ENCODE measurements around the gene CSTF2.

CSTF2 gene

DNA sequence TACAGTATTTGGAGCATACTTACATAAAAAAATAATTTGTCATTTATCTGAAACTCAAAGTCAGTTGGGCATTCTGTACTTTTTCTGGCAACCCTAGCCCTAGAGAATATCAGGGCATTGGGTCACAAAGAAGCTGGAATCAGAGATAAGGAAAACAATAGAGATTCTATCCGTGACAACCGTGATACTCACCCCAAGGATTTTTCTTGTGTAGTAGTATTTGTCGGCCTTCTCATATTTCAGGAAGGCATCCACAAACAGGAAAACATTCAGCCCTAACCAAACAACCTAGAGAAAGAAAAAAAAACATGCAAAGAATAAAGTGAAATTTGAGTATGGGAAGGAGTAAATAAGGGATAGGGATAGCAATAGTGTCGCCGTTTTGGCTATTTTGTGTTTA lies 50.3 kb downstream of the CSTF2 start:
- DNase-seq (ENCODE audit: low read depth in 1 of 2, low spot score in 1 of 2), result no peak

DNA sequence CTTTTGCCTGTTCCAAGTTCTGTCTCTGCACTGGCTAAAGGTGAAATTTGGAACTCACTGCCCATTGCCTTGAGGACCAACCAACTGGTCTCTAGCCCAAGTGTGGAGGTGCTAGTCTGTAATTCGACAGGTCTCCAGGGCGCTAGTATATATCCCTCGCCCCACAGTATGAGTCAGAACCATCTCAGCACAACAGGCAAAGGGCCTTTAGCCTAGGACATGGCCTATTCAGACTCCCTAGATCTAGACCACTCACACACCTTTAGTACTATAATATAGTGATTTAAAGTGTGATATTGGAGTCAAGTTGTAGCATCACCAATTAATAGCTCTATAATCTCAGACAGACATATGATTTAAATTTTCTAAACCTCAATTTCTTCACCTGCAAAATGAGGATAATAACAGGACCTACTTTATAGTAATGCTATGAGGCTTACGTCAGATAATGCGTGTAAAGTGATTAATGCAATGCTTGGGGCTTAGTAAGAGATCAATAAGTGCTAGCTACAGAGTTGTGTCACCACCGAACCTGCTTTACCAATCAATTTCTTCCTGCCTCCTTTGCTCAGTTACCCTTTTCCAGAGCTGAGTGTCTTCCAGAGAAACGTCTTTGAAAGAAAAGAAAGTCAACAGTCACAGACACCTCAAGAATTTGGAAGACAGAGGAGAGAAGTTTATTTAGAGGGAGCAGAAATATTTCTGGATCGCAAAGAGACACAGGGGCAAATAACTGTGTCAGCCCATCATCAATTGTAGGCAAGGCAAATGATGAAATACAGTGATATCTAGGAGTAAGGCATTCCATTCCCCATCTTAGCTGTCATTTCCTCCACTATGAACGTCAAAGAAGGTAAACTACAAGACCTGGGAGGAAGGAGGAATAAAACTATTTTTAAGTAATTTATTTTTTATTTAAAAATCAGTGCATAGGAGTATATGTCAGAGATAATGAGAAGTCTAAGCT lies 51.7 kb downstream of the CSTF2 start:
- no peak for DNase-seq (ENCODE audit: low read depth in 1 of 2, low spot score in 1 of 2)

DNA sequence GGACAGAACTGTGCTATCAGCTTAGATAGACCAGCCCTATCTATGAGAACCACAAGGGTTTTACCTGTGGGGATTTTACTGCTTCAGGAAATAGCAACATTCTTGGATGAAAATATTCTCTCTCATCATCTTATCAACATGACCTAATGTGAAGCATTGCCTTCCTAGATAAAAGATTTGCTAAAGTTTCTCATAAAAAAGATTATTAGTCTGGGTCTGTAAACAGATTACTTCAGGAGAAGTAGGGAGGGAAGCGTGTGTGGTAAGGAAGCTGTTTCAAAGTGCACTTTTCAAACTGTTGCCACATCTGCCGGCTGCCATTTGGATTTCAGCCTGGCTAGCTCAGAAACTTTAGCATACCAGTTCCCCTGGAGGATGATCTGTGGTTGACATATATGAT lies 54.1 kb downstream of the CSTF2 start, which contains the start of gene NOX1:
Gene NOX1, minus strand, starts transcription at position 35 of the 400 bp plus-strand sequence. CDS start 220 bp downstream, outside the sequence.
- no peak for DNase-seq (ENCODE audit: low read depth in 1 of 2, low spot score in 1 of 2)

DNA sequence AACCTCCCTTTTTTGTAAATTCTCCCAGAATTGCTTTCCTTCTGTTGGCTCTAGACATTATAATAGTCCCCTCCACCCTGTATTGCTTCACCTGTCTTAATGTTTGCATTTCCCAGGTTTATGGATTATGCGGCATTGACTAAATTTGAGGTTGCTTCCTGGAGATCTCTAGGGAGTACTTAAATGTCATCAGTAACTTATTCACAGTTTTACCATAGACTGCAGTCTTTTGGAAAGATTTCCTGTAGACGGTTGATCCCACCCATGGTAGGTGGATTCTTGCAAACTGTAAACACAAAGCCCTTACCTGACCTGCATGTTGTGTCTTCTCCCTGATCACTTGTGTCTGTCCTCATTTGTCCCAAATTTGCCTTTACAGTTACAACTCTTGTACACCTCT lies 60.2 kb downstream of the CSTF2 start:
- DNase-seq (ENCODE audit: low read depth in 1 of 2, low spot score in 1 of 2), result no peak

DNA sequence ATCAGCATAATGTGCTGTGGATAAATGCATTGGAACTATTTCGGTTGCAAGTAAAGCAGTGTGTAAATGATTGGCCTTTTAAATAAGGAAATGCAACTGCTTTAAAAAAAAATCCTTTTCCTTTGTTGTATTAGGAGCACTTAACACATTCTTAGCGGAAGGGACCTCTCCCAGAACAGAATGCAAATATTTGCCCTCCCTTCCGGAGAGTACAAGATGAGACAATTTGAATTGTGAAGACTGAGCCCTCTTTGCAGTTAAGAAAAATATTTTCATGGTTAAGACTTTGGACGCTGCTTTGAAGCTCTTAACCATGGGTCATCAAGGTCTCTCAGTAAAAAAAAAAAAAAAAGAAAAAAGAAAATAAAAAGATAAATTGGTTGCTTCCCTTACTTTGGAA lies 63.5 kb downstream of the CSTF2 start:
- no peak for DNase-seq (ENCODE audit: low read depth in 1 of 2, low spot score in 1 of 2)
